RKO (cell line): ENCODE data around the gene SNTA1.
"Not testable (repeated sequence)": the region's sequence is repeated elsewhere in the genome, so short reads cannot be mapped to it uniquely, and the experiment has no call there.

Experiments used
- DNase-seq: peaks from one replicate; pipeline ENCODE4 v3.0.0-alpha.2; 2016; ENCODE audit warnings: low spot score

SNTA1 gene

GRCh38 chr20:33443512-33444239, at the start of gene SNTA1:
TSS of gene SNTA1 (minus strand) at chr20:33443763. CDS start at chr20:33443620, 143 bp downstream.
- peak; percentile 77 for DNase-seq

GRCh38 chr20:33490934-33491656, 47.5 kb upstream of the SNTA1 start:
- DNase-seq, result peak; percentile 28

GRCh38 chr20:33490023-33490933, 46.7 kb upstream of the SNTA1 start, which contains the start of gene CBFA2T2:
TSS of gene CBFA2T2 (plus strand) at chr20:33490096. CDS start at chr20:33490268, 172 bp downstream.
- DNase-seq, result no peak

GRCh38 chr20:33489495-33490022, 46.0 kb upstream of the SNTA1 start:
- peak; percentile 98 for DNase-seq

GRCh38 chr20:33488661-33489494, 45.3 kb upstream of the SNTA1 start:
- not testable (repeated sequence) for DNase-seq

GRCh38 chr20:33488201-33488600, 44.6 kb upstream of the SNTA1 start:
- no peak for DNase-seq

GRCh38 chr20:33483186-33483585, 39.6 kb upstream of the SNTA1 start:
- DNase-seq, result not testable (repeated sequence)

- DNase-seq, result no peak
Observed at GRCh38 chr20:33482581-33482980, 39.0 kb upstream of the SNTA1 start.

- no peak for DNase-seq
Observed at GRCh38 chr20:33481431-33481941, 37.9 kb upstream of the SNTA1 start.

GRCh38 chr20:33480048-33480447, 36.5 kb upstream of the SNTA1 start:
- DNase-seq, result no peak

- no peak for DNase-seq
Observed at GRCh38 chr20:33477386-33478234, 34.0 kb upstream of the SNTA1 start.

GRCh38 chr20:33475381-33476152, 32.0 kb upstream of the SNTA1 start:
- DNase-seq, result no peak

- no peak for DNase-seq
Observed at GRCh38 chr20:33474963-33475362, 31.4 kb upstream of the SNTA1 start.

- no peak for DNase-seq
Observed at GRCh38 chr20:33474097-33474873, 30.7 kb upstream of the SNTA1 start.

- no peak for DNase-seq
Observed at GRCh38 chr20:33472868-33473435, 29.4 kb upstream of the SNTA1 start.

GRCh38 chr20:33470866-33471265, 27.3 kb upstream of the SNTA1 start:
- DNase-seq, result no peak

- no peak for DNase-seq
Observed at GRCh38 chr20:33470457-33470856, 26.9 kb upstream of the SNTA1 start.

- no peak for DNase-seq
Observed at GRCh38 chr20:33466303-33466646, 22.7 kb upstream of the SNTA1 start.
